NCI-H345 treated with DMSO at 0.1 percent for 48 hours (cell line): ENCODE measurements around the gene TUBA4A.
"Not testable (repeated sequence)": the region's sequence is repeated elsewhere in the genome, so short reads cannot be mapped to it uniquely, and the experiment has no call there.

Experiments
- DNase-seq: peaks from one replicate; lab custom pipeline; 2025; ENCODE audit not compliant: unreplicated experiment; lab: John Stamatoyannopoulos, UW

Gene TUBA4A

GRCh38 chr2:219269362-219270054 lies 15.8 kb upstream of the TUBA4A start:
- DNase-seq = no peak

- no peak for DNase-seq
Measured at GRCh38 chr2:219268294-219268693, 14.6 kb upstream of the TUBA4A start.

GRCh38 chr2:219266886-219267285 lies 13.2 kb upstream of the TUBA4A start:
- no peak for DNase-seq

GRCh38 chr2:219266232-219266631 lies 12.5 kb upstream of the TUBA4A start:
- DNase-seq = no peak

- DNase-seq = no peak
Measured at GRCh38 chr2:219261024-219261855, 7.5 kb upstream of the TUBA4A start.

DNA sequence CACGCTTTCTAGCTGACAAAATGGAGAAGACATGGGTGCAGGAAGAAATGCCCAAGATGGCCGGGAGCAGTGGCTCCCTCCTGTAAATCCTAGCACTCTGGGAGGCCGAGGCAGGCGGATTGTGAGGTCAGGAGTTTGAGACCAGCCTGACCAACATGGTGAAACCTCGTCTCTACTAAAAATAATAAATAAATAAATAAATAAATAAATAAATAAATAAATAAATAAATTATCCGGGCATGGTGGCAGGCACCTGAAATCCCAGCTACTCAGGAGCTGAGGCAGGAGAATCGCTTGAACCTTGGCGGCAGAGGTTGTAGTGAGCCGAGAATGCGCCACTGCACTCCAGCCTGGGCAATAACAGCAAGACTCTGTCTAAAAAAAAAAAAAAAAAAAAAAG lies 5.2 kb upstream of the TUBA4A start:
- not testable (repeated sequence) for DNase-seq

- DNase-seq = no peak
Measured at GRCh38 chr2:219254590-219255201, 978 bp upstream of the TUBA4A start.

DNA sequence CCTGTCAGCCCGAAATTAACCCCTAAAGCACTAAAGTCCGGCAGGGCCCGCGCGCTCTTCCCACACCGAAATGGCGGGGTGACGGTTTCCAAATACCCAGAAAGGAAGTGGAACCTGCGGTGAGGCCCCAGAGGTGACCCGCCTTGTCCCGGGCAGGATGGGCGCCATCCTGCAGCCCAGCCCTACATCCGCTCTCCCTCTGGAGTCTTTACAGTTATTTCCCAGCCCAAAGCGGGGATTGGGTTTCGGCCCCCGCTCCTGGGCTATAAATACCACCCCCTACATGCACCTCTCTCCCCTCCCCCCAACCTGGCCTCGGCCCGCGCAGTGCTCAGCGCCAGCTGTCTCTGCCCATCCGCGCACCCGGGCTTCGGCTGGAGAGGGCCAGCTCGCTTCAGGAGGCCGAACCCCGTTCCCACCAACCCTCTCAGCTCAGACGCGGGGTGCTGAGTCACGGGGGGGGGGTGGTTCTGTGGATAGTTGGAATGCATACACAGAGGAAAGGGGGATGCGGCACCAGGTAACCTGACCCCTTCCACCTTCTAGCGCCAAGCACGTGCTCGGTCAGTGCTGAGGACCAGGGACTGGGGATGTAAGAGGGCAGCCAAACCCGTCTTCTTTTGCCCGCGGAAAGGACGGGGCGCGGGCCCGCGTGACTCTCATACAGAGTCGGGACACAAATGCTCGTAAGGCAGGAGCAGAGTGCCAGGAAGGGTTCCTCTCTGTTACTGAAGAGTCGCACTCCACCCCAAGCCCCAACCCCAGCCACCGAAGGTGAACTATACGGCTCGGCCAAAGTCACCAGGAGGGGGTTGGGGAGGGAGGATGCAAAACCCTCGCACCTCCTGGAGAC lies 592 bp downstream of the TUBA4A start, which contains the start of gene TUBA4B:
TSS of gene TUBA4B (plus strand) at position 344 of the 853 bp plus-strand sequence. CDS start at position 509, 165 bp downstream.
- DNase-seq = no peak

DNA sequence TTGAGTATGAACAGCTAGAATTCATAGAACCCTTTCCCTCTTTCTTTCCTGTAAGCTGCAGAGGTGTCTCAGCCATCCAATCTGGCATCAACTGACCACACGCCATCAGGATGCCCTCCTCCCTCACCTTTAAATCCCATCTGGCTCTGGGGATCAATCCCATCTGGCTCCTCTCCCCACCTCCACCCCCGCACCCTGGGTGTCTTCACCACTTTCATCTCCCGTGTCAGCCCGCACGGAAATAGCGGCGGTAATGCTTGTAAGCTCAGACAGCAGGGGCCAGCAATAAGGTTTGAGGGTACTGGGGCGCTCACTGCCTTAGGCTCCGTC lies 1.2 kb downstream of the TUBA4A start:
- peak; percentile 44 for DNase-seq

DNA sequence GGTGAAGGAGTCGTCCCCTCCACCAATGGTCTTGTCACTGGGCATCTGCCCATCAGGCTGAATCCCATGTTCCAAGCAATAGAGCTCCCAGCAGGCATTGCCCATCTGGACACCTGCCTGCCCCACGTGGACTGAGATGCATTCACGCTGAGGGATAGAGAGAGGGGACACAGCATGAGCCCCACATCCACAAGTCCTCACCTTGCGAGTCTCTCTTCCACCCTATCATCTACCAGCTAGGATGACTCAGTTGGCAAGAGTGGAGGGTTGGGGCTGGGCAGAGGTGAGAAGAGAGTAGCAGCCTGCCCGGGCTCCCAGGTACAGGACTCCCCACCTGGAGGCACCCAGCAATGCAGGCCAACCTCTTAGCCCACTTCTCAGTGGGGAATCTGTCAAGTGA lies 1.6 kb downstream of the TUBA4A start:
- DNase-seq = peak; percentile 44

DNA sequence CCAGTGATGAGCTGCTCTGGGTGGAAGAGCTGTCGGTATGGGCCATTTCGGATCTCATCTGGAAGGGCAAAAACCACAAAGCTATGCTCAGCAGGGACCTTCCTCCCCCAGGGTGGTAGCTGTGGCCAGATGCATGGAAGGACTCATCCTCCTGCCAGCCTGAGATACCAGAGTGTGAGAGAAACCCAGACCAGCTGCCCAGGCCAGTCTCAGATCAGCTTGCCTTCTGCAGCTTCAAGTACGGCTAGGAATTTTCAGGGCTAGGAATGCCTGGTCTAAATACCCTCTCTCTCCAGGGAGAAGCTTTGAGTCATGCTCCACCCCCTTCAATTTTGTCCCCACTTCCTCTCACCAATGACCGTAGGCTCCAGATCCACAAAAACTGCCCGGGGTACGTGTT lies 2.1 kb downstream of the TUBA4A start:
- no peak for DNase-seq

DNA sequence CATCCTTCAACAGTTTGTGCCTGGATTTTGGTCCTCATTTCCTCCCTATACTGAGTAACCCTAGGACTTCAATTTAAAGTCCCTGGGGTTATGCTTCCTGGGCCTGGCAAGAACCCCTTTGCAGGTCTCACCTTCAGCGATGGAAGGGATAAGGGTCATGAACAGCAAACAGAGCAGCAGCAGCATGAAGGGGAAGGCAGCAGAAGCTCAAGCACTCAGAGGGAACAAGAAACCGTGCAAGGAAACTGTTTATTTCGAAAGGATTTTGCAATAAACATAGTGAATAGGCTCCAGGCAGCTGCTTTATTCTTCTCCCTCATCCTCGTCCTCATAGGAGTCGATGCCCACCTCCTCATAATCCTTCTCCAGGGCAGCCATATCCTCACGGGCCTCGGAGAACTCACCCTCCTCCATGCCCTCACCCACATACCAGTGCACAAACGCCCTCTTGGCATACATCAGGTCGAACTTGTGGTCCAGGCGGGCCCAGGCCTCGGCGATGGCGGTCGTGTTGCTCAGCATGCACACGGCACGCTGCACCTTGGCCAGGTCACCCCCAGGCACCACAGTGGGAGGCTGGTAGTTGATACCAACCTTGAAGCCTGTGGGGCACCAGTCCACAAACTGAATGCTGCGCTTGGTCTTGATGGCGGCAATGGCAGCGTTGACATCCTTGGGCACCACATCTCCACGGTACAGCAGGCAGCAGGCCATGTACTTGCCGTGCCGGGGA lies 3.5 kb downstream of the TUBA4A start:
- DNase-seq = no peak

DNA sequence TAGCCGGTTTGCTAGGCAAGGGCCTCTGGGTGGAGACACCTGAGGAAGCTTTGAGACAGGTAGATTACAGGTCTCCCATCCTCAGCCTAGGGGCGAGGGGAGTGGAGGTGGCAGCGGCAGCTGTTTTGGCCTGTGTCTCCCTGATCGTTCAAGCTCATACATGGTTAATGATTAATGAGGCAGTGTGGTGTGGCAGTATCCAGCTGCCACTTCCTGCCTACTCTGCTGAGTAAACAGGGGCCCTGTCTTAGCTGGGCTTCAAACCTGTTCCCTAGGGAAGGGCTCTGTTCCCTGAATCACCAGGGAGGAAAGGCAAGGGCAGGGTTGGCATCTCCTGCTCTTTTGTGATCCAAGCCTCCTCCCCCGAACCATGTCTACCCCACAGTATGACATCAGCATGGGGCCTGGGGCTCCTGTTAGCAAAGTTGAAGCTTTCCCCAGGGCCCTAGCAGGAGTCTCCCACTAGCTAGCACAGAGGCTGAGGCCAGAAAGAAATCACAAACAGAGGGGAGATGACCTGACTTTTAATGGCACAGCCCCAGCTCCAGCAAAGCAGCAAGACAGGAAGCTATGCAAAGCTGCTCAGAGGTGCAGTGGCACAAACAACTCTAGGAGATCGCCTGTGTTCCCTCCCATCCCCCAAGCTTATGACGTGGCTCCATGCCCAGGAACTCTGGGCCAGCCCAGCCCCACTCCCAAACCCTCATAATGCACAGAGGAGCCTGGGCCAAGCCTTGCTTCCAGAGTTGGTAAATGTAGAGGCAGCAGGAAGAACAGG lies 4.3 kb downstream of the TUBA4A start:
- peak; percentile 79 for DNase-seq

DNA sequence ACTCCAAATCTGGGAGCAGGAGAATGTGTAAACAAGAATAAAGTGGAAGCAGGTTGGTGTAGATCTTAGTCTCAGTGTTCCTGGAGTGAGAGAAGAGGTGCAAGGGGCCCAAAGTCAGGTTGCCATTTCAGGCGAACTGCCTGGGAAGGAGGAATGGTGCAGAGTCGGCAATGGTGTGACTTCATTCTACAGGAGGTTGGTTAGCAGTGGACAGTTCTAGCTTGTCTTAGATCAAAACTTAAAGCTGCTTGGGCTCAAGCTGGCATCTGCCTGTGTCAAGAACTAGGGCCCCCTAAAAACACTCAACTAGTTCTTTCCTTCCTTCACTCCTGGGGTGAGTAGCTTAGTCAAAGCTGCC lies 4.9 kb downstream of the TUBA4A start:
- no peak for DNase-seq

GRCh38 chr2:219247678-219248642 lies 5.8 kb downstream of the TUBA4A start:
- DNase-seq = no peak

DNA sequence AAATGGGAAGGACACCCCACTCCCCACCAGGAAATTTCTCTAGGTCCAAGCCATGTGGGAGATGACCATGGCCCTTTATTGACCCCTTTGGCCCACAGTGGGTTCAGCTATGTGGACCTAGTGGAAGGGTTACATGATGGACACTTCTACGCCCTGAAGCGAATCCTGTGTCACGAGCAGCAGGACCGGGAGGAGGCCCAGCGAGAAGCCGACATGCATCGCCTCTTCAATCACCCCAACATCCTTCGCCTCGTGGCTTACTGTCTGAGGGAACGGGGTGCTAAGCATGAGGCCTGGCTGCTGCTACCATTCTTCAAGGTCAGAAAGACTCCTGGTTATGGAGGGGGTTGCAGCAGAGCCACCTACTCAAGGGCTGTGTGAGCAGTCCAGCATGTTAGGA lies 7.2 kb downstream of the TUBA4A start:
- no peak for DNase-seq

DNA sequence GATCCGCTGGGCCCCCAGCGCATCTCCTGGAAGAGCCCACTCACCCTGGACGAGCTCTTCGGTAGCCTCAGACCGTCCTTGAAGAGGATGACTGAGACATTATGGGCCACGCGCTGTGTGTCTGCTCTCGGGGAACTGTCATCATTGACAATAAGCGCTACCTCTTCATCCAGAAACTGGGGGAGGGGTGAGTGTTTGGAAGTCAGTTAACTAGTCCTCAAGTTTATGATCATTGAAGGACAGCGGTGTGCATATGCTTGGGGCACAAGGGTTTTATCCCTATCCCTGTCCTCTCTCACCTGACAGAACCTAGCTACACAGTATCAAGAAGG lies 7.9 kb downstream of the TUBA4A start:
- no peak for DNase-seq

GRCh38 chr2:219245148-219245898 lies 8.4 kb downstream of the TUBA4A start, which contains the start of the genes GLB1L and STK16:
GLB1L (minus strand) TSS chr2:219245444; CDS start chr2:219243573, 1,871 bp downstream.
STK16 (plus strand) TSS chr2:219245479; CDS start chr2:219246000, 521 bp downstream.
- DNase-seq = peak; percentile 64
